WTC11 (cell line): Measurements from ENCODE around the gene ACO2. TPM values are rescaled to one million over a fixed set of nuclear protein-coding genes. Genes with fewer than 3 reads are reported as not detected.

Experiments used
- ATAC-seq: fragments of 200-7000 bp; cut with Tn5 transposase; 2 replicates; pipeline ENCODE4 v1.10.0; 2021; ENCODE audit warnings: mild to moderate bottlenecking, moderate library complexity
- CTCF ChIA-PET: fragments of 300-600 bp; sonication (Branson Sonifier 250); formaldehyde crosslinking; loops from one replicate; lab custom pipeline; 2021; ENCODE audit warnings: antibody characterized with exemption; lab: Charles Lee
- POLR2A ChIA-PET: fragments of 350-600 bp; sonication (Branson Sonifier 250); formaldehyde crosslinking; loops from one replicate; lab custom pipeline; 2021; ENCODE audit warnings: antibody characterized with exemption; lab: Charles Lee
- DNase-seq: peaks from one replicate; pipeline ENCODE4 v3.0.0; 2021; ENCODE audit warnings: low spot score
- H3K27ac Mint-ChIP-seq: 2 replicates; pipeline ENCODE4 v1.8.0; 2021; ENCODE audit warnings: mixed read lengths
- H3K27me3 Mint-ChIP-seq: 2 replicates; pipeline ENCODE4 v1.8.0; 2021; ENCODE audit warnings: low read depth, mild to moderate bottlenecking, moderate library complexity, mixed read lengths
- H3K36me3 Mint-ChIP-seq: 2 replicates; pipeline ENCODE4 v1.8.0; 2021; ENCODE audit warnings: mixed read lengths
- H3K4me1 Mint-ChIP-seq: 2 replicates; pipeline ENCODE4 v1.8.0; 2022; ENCODE audit warnings: mixed read lengths
- H3K4me3 Mint-ChIP-seq: 2 replicates; pipeline ENCODE4 v1.8.0; 2021; ENCODE audit warnings: mild to moderate bottlenecking, moderate library complexity, mixed read lengths
- H3K9me3 Mint-ChIP-seq: 2 replicates; pipeline ENCODE4 v1.8.0; 2021; ENCODE audit warnings: mixed read lengths
- ATF2 ChIP-seq: sonication (generic); formaldehyde crosslinking; IDR thresholded peaks from 2 replicates; pipeline ENCODE4 v1.8.1; 2022; ENCODE audit warnings: low read depth, missing genetic modification reagents, borderline replicate concordance
- ATF3 ChIP-seq: sonication (generic); formaldehyde crosslinking; conservative IDR thresholded peaks from 2 replicates; pipeline ENCODE4 v1.8.1; 2022; ENCODE audit warnings: mild to moderate bottlenecking, missing genetic modification reagents
- E2F4 ChIP-seq: sonication (generic); formaldehyde crosslinking; IDR thresholded peaks from 2 replicates; pipeline ENCODE4 v1.8.1; 2022; ENCODE audit warnings: low read depth, mild to moderate bottlenecking, moderate library complexity, missing genetic modification reagents, borderline replicate concordance
- FOXP4 ChIP-seq: sonication (generic); formaldehyde crosslinking; IDR thresholded peaks from 2 replicates; pipeline ENCODE4 v1.8.0; 2022; ENCODE audit warnings: mild to moderate bottlenecking, missing genetic modification reagents
- IRF1 ChIP-seq: sonication (generic); formaldehyde crosslinking; IDR thresholded peaks from 2 replicates; pipeline ENCODE4 v1.8.0; 2023; ENCODE audit warnings: missing genetic modification reagents
- IRF2 ChIP-seq: sonication (generic); formaldehyde crosslinking; IDR thresholded peaks from 2 replicates; pipeline ENCODE4 v1.8.0; 2022; ENCODE audit warnings: low read depth, missing genetic modification reagents, borderline replicate concordance
- MXD4 ChIP-seq: fragments of 250-450 bp; sonication (Bioruptor Pico); IDR thresholded peaks from 2 replicates; pipeline ENCODE4 v1.8.0; 2021; ENCODE audit warnings: mild to moderate bottlenecking, moderate library complexity, borderline replicate concordance
- NFYB ChIP-seq: sonication (generic); formaldehyde crosslinking; conservative IDR thresholded peaks from 2 replicates; pipeline ENCODE4 v1.8.0; 2022; ENCODE audit warnings: low read depth, missing genetic modification reagents
- NR2C2 ChIP-seq: sonication (generic); formaldehyde crosslinking; IDR thresholded peaks from 2 replicates; pipeline ENCODE4 v1.8.0; 2022; ENCODE audit warnings: mild to moderate bottlenecking, missing genetic modification reagents
- PREB ChIP-seq: sonication (generic); formaldehyde crosslinking; IDR thresholded peaks from 2 replicates; pipeline ENCODE4 v1.8.1; 2022; ENCODE audit warnings: mild to moderate bottlenecking, missing genetic modification reagents, moderate library complexity, borderline replicate concordance
- USF2 ChIP-seq: sonication (generic); formaldehyde crosslinking; IDR thresholded peaks from 2 replicates; pipeline ENCODE4 v1.8.1; 2023; ENCODE audit warnings: mild to moderate bottlenecking, missing genetic modification reagents, moderate library complexity
- ZBTB21 ChIP-seq: sonication (generic); formaldehyde crosslinking; IDR thresholded peaks from 2 replicates; pipeline ENCODE4 v1.8.1; 2023; ENCODE audit warnings: mild to moderate bottlenecking, missing genetic modification reagents, borderline replicate concordance
- ZNF121 ChIP-seq: sonication (generic); formaldehyde crosslinking; IDR thresholded peaks from 2 replicates; pipeline ENCODE4 v1.8.0; 2023; ENCODE audit warnings: missing genetic modification reagents
- ZNF219 ChIP-seq: sonication (generic); formaldehyde crosslinking; IDR thresholded peaks from 2 replicates; pipeline ENCODE4 v1.8.0; 2023; ENCODE audit warnings: missing genetic modification reagents, mild to moderate bottlenecking, borderline replicate concordance
- ZNF671 ChIP-seq: fragments of 250-450 bp; sonication (Bioruptor Pico); IDR thresholded peaks from 2 replicates; pipeline ENCODE4 v1.8.0; 2021; ENCODE audit warnings: mild to moderate bottlenecking
- total RNA-seq: library from RNA; stranded (reverse); gene quantifications from 3 replicates; pipeline ENCODE4 v1.2.3, GENCODE V29; 2021
- TF ChIP-seq, protein P1 (sequence below): fragments of 250-450 bp; sonication (Bioruptor Pico); IDR thresholded peaks from 2 replicates; pipeline ENCODE4 v1.9.0; 2021; ENCODE audit warnings: moderate library complexity, mild to moderate bottlenecking, inconsistent platforms, borderline replicate concordance
- TF ChIP-seq, protein P2 (sequence below): sonication (generic); formaldehyde crosslinking; IDR thresholded peaks from 2 replicates; pipeline ENCODE4 v1.8.1; 2023; ENCODE audit warnings: mild to moderate bottlenecking, missing genetic modification reagents
- TF ChIP-seq, protein P3 (sequence below): sonication (generic); formaldehyde crosslinking; IDR thresholded peaks from 2 replicates; pipeline ENCODE4 v1.8.0; 2022; ENCODE audit warnings: missing genetic modification reagents

Gene ACO2
- total RNA-seq, 1 experiment from 2014 or later, result 104 TPM

DNA sequence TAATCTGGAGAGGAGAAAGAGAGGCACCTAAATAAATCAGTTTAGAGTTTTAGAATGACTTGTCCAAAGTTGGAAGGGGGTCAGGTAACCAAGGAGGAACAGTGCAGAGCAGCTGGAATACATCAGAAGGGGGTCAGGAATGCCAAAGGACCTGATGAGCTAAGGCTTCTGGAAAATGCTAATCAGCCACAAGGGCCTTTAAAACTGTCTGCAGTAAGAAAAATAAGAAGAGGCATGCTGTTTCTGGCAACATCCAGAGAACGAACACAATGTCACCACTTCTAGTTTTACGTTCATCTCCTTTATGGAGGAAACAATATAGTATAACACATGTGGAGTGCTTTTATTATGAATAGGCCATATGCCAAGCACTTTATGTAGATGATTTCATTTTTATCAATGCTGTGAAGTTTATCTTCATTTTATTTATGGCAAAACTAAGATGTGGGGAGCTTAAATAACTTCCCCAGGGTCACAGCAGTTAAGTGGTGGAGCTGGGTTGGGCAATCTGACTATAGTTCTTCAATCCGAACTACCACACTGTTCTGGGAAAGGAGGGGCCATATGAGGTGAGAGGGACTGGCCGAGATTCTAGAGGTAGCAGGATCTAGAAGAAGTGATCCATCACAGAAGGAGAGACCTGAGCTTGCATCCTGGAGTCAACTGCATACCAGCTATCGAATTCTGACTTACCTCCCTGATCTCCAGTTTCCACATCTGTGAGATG, 22.6 kb downstream of the ACO2 start:
- POLR2A ChIA-PET, result interaction anchor here (1.0 kb wide), 1 partner anchor 23 kb away, joined by 3 read pairs; the partner anchor contains the start of gene PHF5A
- TF ChIP-seq NFYB (no peak), ZNF671 (CRISPR knock-in tag) (no peak), PREB (CRISPR knock-in tag) (no peak), ZNF219 (CRISPR knock-in tag) (no peak), USF2 (CRISPR knock-in tag) (no peak), FOXP4 (no peak), E2F4 (no peak), ZNF121 (no peak), IRF1 (CRISPR knock-in tag) (no peak)
- TF ChIP-seq, protein P1, sequence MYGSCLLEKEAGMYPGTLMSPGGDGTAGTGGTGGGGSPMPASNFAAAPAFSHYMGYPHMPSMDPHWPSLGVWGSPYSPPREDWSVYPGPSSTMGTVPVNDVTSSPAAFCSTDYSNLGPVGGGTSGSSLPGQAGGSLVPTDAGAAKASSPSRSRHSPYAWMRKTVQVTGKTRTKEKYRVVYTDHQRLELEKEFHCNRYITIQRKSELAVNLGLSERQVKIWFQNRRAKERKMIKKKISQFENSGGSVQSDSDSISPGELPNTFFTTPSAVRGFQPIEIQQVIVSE (CRISPR knock-in tag), result no peak
- TF ChIP-seq, all 79 proteins: peak for 0
- peak overlapping the region; percentile 78 for H3K27ac Mint-ChIP-seq
- peaks cover 50% of the 10 kb centered on the region for H3K4me1 Mint-ChIP-seq
- no peaks in the 10 kb centered on the region for H3K27me3 Mint-ChIP-seq
- no peak for ATAC-seq
- DNase-seq, result no peak
- H3K36me3 Mint-ChIP-seq, result no peaks in the 10 kb centered on the region
- H3K9me3 Mint-ChIP-seq, result no peaks in the 10 kb centered on the region
- CTCF ChIA-PET, result interaction anchor here (1.0 to 2.9 kb wide), 4 partner anchors 10 to 88 kb away, joined by 4 to 9 read pairs (median 8); no protein-coding TSS in a partner anchor
- H3K4me3 Mint-ChIP-seq, result no peak overlapping the region

GRCh38 chr22:41498303-41498835, 29.5 kb downstream of the ACO2 start:
- H3K9me3 Mint-ChIP-seq, result no peaks in the 10 kb centered on the region
- H3K4me3 Mint-ChIP-seq, result no peak overlapping the region
- H3K4me1 Mint-ChIP-seq, result no peaks in the 10 kb centered on the region
- H3K27ac Mint-ChIP-seq, result no peak overlapping the region
- H3K27me3 Mint-ChIP-seq, result no peaks in the 10 kb centered on the region
- POLR2A ChIA-PET, result interaction anchor here (1.0 kb wide), 1 partner anchor 51 kb away, joined by 3 read pairs; the partner anchor contains the start of gene TOB2
- ATAC-seq, result no peak
- H3K36me3 Mint-ChIP-seq, result peaks cover 17% of the 10 kb centered on the region
- DNase-seq, result no peak
- CTCF ChIA-PET, result interaction anchor here (0.7 to 5.1 kb wide), 7 partner anchors 8 to 99 kb away, joined by 3 to 39 read pairs (median 3); no protein-coding TSS in a partner anchor
- TF ChIP-seq, protein P2, sequence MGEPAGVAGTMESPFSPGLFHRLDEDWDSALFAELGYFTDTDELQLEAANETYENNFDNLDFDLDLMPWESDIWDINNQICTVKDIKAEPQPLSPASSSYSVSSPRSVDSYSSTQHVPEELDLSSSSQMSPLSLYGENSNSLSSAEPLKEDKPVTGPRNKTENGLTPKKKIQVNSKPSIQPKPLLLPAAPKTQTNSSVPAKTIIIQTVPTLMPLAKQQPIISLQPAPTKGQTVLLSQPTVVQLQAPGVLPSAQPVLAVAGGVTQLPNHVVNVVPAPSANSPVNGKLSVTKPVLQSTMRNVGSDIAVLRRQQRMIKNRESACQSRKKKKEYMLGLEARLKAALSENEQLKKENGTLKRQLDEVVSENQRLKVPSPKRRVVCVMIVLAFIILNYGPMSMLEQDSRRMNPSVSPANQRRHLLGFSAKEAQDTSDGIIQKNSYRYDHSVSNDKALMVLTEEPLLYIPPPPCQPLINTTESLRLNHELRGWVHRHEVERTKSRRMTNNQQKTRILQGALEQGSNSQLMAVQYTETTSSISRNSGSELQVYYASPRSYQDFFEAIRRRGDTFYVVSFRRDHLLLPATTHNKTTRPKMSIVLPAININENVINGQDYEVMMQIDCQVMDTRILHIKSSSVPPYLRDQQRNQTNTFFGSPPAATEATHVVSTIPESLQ (CRISPR knock-in tag), result no peak
- TF ChIP-seq ATF3 (CRISPR knock-in tag), result no peak
- TF ChIP-seq MXD4 (CRISPR knock-in tag), result no peak
- TF ChIP-seq ATF2 (CRISPR knock-in tag), result no peak
- TF ChIP-seq, protein P3, sequence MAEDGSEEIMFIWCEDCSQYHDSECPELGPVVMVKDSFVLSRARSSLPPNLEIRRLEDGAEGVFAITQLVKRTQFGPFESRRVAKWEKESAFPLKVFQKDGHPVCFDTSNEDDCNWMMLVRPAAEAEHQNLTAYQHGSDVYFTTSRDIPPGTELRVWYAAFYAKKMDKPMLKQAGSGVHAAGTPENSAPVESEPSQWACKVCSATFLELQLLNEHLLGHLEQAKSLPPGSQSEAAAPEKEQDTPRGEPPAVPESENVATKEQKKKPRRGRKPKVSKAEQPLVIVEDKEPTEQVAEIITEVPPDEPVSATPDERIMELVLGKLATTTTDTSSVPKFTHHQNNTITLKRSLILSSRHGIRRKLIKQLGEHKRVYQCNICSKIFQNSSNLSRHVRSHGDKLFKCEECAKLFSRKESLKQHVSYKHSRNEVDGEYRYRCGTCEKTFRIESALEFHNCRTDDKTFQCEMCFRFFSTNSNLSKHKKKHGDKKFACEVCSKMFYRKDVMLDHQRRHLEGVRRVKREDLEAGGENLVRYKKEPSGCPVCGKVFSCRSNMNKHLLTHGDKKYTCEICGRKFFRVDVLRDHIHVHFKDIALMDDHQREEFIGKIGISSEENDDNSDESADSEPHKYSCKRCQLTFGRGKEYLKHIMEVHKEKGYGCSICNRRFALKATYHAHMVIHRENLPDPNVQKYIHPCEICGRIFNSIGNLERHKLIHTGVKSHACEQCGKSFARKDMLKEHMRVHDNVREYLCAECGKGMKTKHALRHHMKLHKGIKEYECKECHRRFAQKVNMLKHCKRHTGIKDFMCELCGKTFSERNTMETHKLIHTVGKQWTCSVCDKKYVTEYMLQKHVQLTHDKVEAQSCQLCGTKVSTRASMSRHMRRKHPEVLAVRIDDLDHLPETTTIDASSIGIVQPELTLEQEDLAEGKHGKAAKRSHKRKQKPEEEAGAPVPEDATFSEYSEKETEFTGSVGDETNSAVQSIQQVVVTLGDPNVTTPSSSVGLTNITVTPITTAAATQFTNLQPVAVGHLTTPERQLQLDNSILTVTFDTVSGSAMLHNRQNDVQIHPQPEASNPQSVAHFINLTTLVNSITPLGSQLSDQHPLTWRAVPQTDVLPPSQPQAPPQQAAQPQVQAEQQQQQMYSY (CRISPR knock-in tag), result no peak
- TF ChIP-seq ZBTB21 (CRISPR knock-in tag), result no peak
- no peak for TF ChIP-seq IRF2 (CRISPR knock-in tag)
- no peak for TF ChIP-seq NR2C2 (CRISPR knock-in tag)
